Activated T-helper 1 cell treated with anti-CD3 and anti-CD28 coated beads, Interleukin-12 subunit alpha, Interleukin-12 subunit beta, Interleukin-2, Interleukin-4 antibody, amounts not matched to agents 30 ng/mL and 10 ng/mL and 1 ng/mL, durations not matched to agents 14 hours and 24 hours and 36 hours (primary cell): ENCODE measurements around the gene VAV2. TPM values are rescaled to one million over a fixed set of nuclear protein-coding genes. Genes with fewer than 3 reads are reported as not detected.

ENCODE experiments used
- DNase-seq: peaks from one replicate; pipeline ENCODE4 v3.0.0; 2021; ENCODE audit warnings: low spot score
- H3K27ac Mint-ChIP-seq: one replicate; pipeline ENCODE4 v1.8.0; 2021; ENCODE audit warnings: mild to moderate bottlenecking, mixed read lengths
- H3K27me3 Mint-ChIP-seq: one replicate; pipeline ENCODE4 v1.8.0; 2022; ENCODE audit warnings: mild to moderate bottlenecking, moderate library complexity, mixed read lengths; ENCODE audit not compliant: insufficient read depth
- H3K36me3 Mint-ChIP-seq: one replicate; pipeline ENCODE4 v1.8.0; 2021; ENCODE audit warnings: low read depth, mixed read lengths
- H3K4me1 Mint-ChIP-seq: one replicate; pipeline ENCODE4 v1.8.0; 2021; ENCODE audit warnings: low read depth, mixed read lengths
- H3K4me3 Mint-ChIP-seq: one replicate; pipeline ENCODE4 v1.8.0; 2021; ENCODE audit warnings: mild to moderate bottlenecking, moderate library complexity, mixed read lengths
- H3K9me3 Mint-ChIP-seq: one replicate; pipeline ENCODE4 v1.8.0; 2021; ENCODE audit warnings: mixed read lengths
- intact Hi-C: fragments of 100-400 bp; cut with micrococcal nuclease; formaldehyde crosslinking; loops from one replicate; pipeline ENCODE4 v1.15.1; 2024
- total RNA-seq: library from RNA; stranded (reverse); gene quantifications from 2 replicates; pipeline ENCODE4 v1.2.3, GENCODE V29; 2022

The VAV2 gene
- total RNA-seq, 1 donor from 2014 or later, result 5.8 TPM

DNA sequence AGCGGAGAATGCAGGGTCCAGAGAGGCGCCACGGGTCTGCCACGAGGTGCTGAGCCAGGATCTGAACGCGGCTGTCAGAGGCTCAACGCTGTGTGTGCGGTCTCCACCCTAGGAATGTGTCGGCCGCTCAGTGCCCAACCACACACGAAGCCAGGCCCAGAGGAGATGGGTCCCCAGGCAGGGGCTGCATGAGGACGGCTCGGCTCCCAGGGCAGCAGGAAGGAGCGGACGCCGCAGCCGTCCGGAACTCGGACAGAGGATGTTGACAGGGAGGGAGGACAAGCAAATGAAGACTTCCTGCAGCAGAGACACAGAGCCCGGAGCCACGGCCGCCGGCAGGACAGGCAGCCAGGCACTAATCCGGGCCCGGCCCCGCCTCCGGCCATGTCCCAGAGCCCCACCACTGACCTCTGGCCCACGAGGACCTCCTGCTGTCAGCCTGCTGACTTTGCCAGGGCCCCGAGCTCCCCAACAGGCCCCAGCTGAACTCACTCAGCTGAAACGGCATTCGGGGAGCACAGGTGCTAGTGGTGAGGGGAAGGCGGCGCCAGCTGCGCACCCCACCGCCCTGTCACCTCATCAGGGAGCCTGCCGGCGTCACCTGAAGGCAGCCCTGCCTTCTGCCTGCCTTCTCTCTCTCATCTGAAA is 12.7 kb downstream of the VAV2 start:
- H3K36me3 Mint-ChIP-seq, result no peaks in the 10 kb centered on the region
- H3K4me3 Mint-ChIP-seq, result no peak overlapping the region
- DNase-seq, result no peak
- H3K27me3 Mint-ChIP-seq, result peaks cover 2% of the 10 kb centered on the region
- no peak overlapping the region for H3K27ac Mint-ChIP-seq
- H3K4me1 Mint-ChIP-seq, result no peaks in the 10 kb centered on the region
- intact Hi-C loops, result no loop called here
- H3K9me3 Mint-ChIP-seq, result no peaks in the 10 kb centered on the region

DNA sequence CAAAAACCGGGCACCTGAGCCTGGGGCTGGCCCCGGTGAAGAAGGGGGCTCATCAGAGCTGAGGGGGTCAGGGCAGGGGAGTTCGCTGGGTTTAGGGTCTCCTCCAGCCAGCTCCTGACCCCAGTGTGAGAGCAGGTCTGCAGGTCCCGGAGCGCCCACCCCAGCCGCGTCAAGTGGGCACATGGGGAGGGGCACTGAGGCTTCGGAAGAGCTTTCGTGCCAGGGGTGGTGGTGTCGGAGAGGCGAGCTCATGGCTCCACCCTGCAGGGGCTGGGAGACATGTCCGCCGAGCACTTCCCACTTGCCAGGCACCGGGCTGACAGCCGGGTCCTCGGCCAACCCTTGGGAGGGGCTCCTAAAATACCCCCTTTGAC is 13.2 kb downstream of the VAV2 start:
- no peaks in the 10 kb centered on the region for H3K4me1 Mint-ChIP-seq
- DNase-seq, result no peak
- H3K27me3 Mint-ChIP-seq, result peaks cover 2% of the 10 kb centered on the region
- no peak overlapping the region for H3K4me3 Mint-ChIP-seq
- H3K9me3 Mint-ChIP-seq, result no peaks in the 10 kb centered on the region
- H3K27ac Mint-ChIP-seq, result no peak overlapping the region
- no peaks in the 10 kb centered on the region for H3K36me3 Mint-ChIP-seq
- intact Hi-C loops, result no loop called here

DNA sequence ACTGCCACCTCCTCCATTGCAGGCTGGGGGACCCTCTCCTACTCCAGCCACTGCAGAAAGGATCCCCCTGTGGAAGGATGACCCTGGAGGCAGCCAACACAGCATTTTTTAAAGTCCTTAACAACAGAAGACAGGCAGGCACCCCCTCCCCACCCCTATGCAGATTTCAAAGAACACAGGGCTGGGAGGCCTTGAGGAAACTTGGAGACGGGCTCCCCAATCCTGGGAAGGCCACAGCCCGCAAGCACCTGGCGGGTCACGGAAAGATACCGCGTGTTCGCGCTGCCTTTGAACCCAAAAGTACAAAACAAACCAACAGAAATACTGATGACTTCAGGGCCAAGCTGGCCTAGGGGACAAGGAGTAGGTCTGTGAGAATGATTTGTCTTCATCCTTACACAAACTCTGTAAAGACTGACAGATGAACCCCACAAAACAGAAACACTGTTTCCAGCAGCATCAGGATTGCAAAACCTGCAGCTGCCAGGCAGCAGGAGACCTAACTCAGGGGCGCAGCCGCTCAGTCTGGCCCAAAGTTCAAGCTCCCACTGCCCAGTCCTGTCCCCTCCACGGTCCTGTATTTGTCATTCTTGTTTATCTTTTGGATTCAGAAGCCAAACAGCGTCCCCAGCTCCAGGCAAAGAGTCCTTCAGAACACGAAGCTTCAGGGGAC is 13.8 kb downstream of the VAV2 start:
- Mint-ChIP-seq H3K27ac (no peak overlapping the region), H3K4me1 (no peaks in the 10 kb centered on the region), H3K4me3 (no peak overlapping the region), H3K36me3 (no peaks in the 10 kb centered on the region), H3K27me3 (peaks cover 2% of the 10 kb centered on the region), H3K9me3 (no peaks in the 10 kb centered on the region)
- intact Hi-C loops, result no loop called here
- no peak for DNase-seq

DNA sequence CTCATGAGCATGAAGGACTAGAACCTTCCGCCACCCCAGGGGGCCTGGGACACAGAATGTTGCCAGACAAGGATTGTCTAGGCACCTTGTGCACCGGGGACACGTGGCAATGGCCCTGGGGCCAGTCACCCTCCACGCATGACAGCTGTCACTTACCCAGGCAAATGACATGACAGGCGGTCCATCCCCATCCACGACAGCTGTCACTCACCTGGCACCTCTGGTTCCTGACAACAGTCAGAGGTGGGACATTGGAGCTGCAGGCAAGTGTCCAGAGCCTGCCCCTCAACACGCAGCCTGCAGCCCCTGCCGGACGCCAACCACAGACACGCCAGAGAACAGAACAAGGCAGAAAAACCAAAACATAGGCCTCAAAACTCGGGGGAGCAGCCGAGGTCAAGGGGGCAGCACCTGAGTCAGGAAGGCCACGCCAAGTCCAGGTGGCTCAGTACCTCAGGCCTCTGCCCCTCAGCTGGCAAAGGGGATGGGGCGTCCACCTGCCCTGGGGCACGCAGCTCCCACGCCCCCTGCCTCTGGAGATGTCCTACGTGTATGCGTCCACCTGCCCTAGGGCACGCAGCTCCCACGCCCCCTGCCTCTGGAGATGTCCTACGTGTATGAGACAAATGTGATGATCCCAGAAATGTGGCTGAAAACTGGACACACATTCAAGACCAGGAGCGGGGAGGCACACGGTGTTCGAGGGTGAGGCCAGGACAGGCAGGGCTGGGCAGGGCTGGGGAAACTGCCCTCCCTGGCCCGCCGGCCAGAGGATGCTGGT is 14.5 kb downstream of the VAV2 start:
- H3K9me3 Mint-ChIP-seq, result no peaks in the 10 kb centered on the region
- H3K27ac Mint-ChIP-seq, result no peak overlapping the region
- no peak overlapping the region for H3K4me3 Mint-ChIP-seq
- H3K36me3 Mint-ChIP-seq, result no peaks in the 10 kb centered on the region
- no peak for DNase-seq
- H3K27me3 Mint-ChIP-seq, result peaks cover 2% of the 10 kb centered on the region
- H3K4me1 Mint-ChIP-seq, result no peaks in the 10 kb centered on the region
- intact Hi-C loops, result no loop called here

DNA sequence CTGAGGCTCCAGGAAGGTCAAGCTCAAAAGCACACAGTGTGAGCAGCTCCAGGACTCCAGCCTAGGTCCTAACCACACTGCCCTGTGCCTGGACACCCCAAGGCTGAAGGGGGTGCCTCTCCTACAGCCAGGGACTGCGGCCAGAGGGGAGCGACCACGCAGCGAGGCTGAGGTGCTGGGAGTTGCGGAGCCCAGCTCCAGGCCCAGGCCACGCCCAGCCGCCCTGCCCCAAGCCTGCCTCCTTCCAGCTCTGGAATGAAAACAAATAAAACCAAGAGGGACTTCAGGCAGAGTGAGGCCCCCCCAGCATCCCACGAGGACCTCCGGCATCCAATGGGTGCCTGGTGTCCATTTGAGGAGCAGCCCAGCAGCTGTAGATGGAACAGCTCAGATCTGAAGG is 15.2 kb downstream of the VAV2 start:
- Mint-ChIP-seq H3K9me3 (no peaks in the 10 kb centered on the region), H3K4me1 (no peaks in the 10 kb centered on the region), H3K27ac (no peak overlapping the region), H3K36me3 (no peaks in the 10 kb centered on the region), H3K4me3 (no peak overlapping the region), H3K27me3 (peaks cover 2% of the 10 kb centered on the region)
- no peak for DNase-seq
- intact Hi-C loops, result no loop called here

DNA sequence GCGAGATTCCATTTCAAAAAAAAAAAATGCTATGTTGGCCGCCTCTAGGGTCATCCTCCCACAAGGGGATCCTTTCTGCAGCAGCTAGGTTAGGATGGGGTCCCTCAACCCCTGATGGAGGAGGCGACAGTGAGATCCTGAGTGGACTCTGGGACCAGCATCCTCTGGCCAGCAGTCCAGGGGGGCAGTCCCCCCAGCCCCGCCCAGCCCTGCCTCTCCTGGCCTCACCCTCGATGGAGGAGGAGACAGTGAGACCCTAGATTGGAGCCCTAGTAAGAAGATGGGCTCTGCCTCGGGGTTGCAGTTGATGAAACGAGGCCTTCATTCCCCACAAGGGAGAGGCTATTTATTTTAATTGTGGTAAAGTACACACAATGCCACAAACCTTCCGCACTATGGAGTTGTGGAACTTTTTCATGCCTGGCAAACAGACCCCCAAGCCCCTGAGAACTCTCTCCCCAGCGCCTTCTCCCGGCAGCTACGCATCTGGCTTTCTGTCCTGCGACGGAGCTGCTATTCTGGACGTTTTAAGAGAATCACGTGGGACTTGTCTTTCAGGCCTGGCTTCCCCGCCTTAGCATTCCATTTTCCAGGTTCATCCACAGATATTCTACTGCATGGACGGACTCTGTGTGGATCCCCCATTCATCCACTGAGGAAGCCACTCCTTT is 15.8 kb downstream of the VAV2 start:
- Mint-ChIP-seq H3K4me1 (no peaks in the 10 kb centered on the region), H3K27ac (no peak overlapping the region), H3K36me3 (no peaks in the 10 kb centered on the region), H3K27me3 (peaks cover 2% of the 10 kb centered on the region), H3K4me3 (no peak overlapping the region), H3K9me3 (no peaks in the 10 kb centered on the region)
- no peak for DNase-seq
- intact Hi-C loops, result no loop called here

DNA sequence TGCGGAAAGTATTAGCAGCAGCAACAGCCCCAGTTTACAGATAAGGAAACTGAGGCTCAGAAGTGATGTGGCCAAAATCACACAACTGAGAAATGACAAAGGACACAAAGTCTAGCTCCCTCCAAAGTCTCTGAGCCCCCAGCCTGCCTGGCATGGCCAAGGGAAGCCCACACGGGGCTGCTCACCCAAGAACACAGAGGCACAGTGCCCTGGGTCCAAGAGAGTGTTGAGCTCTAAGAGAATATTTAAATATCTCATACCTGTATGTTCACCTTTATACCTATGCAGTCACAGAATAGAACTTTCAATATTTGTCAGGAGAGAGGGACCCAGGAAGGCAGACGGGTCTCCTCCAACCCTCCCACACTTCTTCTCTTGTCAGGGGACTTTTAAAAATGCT is 16.6 kb downstream of the VAV2 start:
- no peak overlapping the region for H3K27ac Mint-ChIP-seq
- no peak overlapping the region for H3K4me3 Mint-ChIP-seq
- H3K4me1 Mint-ChIP-seq, result no peaks in the 10 kb centered on the region
- no peaks in the 10 kb centered on the region for H3K9me3 Mint-ChIP-seq
- peaks cover 2% of the 10 kb centered on the region for H3K27me3 Mint-ChIP-seq
- intact Hi-C loops, result no loop called here
- H3K36me3 Mint-ChIP-seq, result no peaks in the 10 kb centered on the region
- DNase-seq, result no peak

DNA sequence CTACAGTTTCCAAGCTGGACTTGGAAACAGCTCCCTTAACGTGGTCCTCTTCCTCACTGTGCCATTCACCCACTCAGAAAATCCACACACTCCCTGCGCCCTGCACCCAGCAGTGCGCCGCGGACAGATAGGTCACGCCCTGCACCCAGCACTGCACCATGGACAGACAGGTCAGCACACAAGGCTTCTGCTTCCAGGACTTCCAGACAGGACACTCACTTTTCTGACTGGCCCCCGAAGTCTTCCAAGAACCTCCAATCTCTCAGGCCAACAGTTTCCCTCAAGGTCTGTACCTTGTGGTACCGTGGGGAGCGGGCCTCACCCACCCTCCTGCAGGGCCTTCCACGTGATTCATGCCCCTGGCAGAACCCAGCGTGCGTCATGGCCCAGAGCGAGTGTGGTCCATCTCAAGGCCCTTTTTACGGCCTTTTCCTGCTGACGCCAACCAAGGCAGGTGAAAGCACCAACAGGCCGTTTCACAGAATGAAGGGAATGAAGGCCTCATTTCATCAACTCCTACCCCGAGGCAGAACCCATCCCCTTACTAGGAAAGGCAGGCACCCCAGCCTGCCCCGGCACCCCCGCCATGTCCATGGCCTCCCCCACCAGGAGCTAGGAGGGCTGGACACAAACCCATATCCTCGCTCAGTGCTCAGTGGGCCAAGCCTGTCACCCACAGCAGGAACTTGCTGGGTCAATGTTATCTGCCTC is 17.3 kb downstream of the VAV2 start:
- Mint-ChIP-seq H3K4me3 (no peak overlapping the region), H3K36me3 (no peaks in the 10 kb centered on the region), H3K27ac (no peak overlapping the region), H3K9me3 (no peaks in the 10 kb centered on the region), H3K4me1 (no peaks in the 10 kb centered on the region), H3K27me3 (peaks cover 2% of the 10 kb centered on the region)
- intact Hi-C loops, result no loop called here
- no peak for DNase-seq

DNA sequence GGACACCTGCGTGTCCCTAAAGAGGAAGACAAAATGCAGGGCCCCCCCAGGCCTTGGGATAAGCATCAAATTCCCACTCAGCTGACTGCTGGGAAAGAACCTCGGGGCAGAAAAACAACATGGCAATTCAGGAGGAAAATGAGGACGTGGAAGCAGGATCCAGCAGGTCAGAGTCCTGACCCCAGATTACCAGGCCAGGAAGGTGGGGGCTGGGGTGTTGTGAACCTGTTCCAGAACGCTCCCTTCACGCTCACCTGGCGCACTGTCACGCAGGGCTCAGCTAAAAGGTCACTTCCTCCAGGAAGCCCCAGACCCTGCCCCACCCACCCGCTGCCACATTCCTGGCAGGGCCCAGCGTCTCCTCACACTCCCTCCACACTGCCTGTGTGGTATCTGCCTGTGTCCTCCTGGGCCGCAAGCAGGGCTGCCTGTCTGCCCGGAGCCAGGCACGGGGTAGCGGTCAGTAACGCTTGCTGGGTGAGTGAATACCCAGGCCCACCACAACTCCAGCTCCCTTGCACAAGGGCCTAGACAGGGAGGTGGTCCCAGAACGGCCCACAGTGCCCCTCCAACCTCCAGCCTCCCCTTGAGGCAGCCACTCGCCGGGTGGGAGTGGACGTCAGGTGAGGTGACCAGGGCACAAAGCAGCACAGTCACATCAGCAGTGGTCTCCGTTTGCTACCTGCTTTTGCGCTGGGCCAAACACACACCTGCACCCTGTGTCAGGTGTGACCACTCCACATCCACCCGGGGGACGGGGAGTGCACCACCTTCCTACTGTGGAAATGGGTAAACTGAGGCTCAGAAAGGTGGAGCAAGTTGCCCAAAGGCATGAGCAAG is 18.1 kb downstream of the VAV2 start:
- Mint-ChIP-seq H3K27me3 (peaks cover 2% of the 10 kb centered on the region), H3K36me3 (no peaks in the 10 kb centered on the region), H3K4me1 (no peaks in the 10 kb centered on the region), H3K9me3 (no peaks in the 10 kb centered on the region), H3K4me3 (no peak overlapping the region), H3K27ac (no peak overlapping the region)
- no peak for DNase-seq
- intact Hi-C loops, result no loop called here

DNA sequence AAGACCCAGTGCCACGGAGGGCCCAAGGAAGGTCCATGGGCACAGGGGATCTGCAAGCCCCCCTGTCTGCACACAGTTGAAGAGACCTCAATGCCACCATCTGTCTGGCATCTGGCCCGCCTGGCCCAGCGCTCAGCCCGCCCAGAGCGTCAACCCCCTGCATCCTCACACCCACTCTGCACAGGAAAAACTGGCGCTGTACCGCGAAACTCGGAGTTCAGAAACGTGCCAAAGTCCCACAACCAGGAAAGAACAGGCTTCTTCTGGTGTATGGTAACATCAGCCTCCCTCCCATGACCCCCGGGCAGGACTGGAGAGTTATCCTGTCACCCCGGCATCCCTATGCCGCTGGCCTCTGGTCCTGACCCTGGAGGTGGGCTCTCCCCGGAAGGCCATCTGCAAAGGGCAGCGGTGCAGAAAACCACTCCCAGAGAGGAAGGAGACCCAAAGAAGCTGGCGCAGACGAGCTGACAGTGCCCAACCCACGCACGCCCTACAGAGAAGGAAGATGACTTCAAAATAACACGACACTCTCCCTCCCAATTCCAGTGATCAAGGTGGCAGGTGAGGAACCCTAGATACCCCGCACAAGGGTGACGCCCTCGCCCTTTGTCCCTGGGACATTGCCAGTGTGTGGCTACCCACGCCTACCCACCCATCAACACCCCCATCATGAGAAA is 18.9 kb downstream of the VAV2 start:
- Mint-ChIP-seq H3K27ac (no peak overlapping the region), H3K4me1 (no peaks in the 10 kb centered on the region), H3K4me3 (no peak overlapping the region), H3K36me3 (no peaks in the 10 kb centered on the region), H3K9me3 (no peaks in the 10 kb centered on the region), H3K27me3 (peaks cover 2% of the 10 kb centered on the region)
- DNase-seq, result no peak
- intact Hi-C loops, result no loop called here

DNA sequence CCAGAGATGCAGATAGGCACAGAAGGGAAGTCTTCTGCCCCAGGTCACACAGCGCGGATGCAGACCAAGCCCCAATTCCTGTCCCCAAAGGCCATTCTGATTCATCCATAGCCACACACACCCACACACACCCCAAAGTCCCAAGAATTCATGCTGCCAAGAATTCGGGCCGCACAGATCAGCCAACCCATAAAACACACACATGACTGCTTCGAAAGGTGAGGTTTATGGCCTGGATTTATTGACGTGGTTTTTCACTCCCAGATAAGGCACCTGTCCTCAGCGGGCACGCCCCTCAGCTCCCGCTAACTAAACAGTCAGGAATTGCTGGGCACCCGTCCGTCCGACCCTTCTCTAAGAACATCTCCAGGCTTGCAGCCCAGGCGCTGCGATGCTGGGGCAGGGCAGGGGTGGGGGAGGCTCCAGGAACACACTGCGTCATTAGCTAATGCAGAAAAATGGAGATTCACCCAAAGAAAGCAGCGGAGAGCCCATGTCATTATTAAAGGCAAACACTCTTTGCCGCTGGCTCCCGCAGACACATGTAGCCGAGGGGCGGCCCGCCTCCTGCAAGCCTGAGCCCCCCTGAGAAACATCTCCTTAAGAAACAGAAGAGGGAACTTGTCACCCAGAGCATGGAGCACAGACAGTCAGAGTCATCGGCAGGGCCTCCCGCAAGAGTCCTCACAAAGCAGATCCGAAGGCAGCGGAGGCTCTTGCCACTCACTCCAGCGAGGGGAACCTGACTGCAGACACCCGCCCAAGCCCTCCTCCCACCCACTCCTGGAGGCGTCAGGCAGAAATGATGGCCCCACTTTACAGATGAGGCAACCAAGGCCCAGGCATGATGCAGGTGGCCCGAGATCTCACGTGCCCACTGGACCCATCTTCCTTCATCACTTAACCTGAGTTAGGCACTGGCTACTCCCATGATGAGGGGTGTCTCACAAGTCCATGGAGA is 19.9 kb downstream of the VAV2 start:
- no peak overlapping the region for H3K4me3 Mint-ChIP-seq

More for the DNA sequence above, 19.9 kb downstream of the VAV2 start:
- intact Hi-C loops, result no loop called here
- Mint-ChIP-seq H3K4me1 (no peaks in the 10 kb centered on the region), H3K27me3 (peaks cover 2% of the 10 kb centered on the region), H3K27ac (no peak overlapping the region), H3K9me3 (no peaks in the 10 kb centered on the region), H3K36me3 (no peaks in the 10 kb centered on the region)
- no peak for DNase-seq
